Nucleus accumbens (tissue), 56 donors: ENCODE data around the gene PNMA1.

Experiments
- DNase-seq, 56 donors: peaks; one replicate each; lab custom pipeline; 2025; lab: John Stamatoyannopoulos, UW

The PNMA1 gene

DNA sequence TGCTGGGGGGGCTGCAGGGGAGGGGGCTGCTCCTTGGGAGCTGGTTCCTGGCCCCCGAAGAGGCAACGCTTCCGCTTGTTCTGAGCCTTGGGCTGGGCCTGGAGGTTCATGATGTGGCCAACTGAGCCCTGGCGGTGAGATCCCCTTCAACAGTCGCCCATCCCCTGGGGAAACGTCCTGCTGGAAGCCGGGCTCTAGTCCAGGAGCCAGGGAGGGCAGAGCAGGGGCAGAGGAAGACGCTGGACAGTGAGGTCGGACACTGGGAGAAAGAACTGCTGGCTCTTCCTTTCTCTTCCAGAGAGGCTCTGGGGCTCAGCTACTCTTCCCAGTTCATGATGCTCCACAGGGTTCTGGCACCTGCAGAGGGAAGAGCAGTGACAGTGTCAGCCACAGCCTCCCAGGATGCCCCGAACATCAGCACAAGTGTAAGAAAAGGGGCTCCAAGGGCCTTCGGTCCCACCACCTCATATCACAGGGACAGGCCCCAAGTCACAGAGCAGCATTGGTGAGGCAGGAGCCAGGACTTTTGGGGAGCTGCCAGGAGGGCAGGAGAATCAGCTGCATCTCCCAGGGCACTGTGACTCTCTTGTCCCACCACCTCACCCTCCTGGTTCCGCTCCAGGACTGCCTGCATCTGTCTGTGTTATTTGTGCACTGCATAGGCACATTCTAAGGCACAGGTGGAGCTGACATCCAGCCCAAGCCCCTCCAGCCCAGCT is 25.9 kb upstream of the PNMA1 start:
- no peak for DNase-seq

DNA sequence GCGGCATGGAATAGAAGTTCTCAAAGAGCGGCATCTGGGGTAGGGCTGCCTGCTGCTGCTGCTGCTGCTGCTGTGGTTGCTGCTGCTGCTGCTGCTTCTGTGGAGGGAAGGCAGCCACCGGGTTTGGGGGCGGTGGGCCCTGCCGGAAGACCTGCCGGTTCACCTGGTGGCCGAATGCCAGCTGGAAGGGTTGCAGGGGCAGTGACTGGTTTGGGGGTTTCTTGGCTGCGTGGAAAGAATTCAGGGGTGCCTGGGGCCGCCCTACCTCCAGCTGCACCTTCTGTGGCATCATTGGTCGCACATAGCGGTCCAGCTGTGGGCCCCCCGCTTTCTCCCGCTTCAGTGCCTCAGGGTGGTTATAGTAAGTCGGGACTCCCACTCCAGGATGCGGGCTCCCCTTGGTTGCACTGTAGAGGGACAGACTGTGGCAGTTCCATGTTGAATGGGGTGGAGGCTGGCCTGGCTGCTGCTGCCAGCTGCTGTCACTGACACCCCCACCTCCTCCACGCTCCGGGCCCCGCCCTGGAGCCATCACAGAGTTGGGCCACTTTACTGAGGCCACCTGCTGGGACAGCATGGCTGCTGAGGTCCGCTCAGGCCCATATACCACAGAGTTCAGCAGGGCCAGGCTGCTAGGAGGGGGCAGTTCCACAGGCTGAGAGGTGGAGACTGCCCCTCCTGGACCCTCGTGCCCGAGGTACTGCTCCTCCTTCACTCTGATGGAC is 25.2 kb upstream of the PNMA1 start:
- no peak for DNase-seq

DNA sequence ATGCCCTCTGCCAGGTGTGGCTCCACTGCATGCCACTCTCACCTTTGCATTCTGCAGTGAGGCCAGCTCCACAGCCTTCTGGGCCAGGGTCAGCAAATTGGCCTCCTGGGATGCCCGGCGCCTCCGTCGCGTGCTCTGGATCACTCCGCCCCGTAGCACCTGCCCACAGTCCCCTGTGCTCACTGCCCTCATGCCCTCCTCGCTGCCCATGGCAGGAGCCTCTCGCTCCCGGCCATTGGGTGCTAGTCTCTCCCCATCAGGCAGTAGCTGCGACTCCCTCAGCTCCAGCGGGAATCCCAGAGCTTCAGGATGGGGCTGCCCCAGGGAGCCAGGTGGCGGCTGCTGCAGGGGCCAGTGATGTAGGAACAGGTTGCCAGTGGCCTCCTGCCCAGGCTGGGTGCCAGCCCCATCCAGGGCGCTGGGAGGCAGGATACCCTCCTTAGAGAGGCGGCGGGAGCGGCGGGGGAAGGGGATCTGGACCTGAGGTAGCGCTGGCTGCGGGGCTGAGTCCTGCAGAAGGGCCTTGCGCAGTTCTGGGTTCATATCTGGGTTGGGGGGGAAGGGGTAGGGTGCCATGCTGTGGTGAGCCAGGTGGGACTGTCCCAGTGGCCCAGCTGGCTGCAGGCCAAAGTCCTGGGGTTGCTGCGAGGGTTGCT is 24.5 kb upstream of the PNMA1 start:
- DNase-seq, result no peak

DNA sequence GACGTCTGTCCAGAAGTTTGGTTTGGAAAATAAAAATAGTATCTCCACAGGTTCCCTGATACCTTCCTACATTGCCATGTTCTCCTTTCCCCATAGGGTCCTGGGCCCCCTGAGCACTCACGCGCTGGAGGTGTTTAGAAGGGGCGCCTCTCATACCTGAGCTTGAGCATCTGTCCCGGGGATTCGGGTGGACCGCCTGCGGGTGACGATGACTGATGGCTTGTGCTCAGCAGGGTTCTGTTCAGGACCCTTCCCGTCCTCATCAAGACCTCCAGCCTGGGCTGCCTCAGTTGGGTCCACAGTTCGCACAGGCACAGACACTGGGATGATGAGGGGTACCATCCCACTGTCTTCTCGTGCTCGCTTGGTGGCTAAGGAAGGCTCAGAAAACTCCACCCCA is 22.7 kb upstream of the PNMA1 start:
- DNase-seq, result no peak

DNA sequence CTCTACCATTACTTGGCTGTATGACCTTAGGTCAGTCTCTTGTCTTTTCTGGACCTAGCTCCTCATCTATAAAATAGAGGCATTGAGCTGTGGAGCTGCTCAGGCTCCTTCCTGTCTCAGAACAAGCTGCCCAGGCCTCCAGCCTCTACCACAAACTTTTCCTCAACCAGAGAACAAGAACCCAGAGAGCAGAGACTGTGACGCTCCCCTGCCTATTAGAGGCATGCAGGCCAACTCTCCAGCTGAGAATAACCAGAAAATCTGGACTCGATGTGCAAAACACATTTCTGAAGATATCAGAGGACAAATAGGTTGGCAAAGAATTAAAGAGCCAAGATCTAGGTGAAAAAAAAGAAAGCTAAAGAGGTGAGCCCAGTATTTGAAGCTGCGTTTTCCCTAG is 17.8 kb upstream of the PNMA1 start:
- no peak for DNase-seq

DNA sequence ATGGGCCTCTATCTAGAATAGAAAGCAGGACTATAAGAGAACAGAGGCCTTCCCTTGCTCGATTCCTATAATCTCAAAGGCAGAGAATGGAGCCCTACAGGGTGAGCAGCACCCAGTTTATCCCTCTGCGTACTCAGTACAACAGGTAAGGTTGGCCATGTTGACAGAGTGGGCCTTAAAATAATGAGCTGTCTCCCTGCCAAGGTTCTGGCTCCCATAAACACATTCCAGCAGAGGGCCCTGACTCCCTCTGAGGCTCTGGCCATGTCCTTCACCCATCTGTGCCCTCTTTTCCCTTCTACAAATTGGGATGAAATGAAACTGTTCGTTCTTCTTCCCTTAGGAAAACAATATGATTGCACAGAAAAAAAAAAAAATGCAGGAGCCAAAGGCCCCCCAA is 16.9 kb upstream of the PNMA1 start:
- DNase-seq, result no peak

DNA sequence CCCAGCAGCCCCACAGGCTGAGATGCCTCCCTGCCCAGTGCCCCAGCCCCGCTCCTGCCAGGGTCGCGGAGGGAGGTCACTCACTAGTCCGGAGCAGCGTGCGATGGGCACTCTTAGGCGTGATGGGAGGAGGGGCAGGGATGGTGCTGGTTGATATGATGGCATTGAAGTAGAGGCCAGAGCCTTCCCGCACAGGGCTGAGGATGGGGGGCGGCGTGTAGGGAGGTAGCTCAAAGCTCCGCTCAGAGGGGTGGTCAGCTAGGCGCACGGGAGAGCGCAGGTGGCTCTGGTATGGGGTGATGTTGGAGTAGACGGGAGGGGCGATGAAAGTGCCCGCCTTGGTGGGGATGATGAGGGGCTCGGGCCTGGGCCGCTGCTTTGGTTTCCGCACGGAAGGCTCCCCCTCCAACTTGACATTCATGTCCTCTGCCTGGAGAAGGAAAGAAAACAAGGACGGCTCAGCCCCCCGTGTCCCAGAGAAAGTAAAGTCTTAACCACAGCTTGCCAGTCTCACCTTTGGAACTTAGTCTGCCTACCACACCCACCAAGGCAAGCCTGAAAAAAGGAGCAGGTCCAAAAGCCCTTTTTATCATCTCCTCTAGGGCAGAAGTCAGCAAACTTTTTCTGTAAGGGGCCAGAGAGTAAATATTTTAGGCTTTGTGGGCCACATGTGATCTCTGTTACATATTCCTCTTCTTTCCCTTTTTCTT is 15.5 kb upstream of the PNMA1 start:
- no peak for DNase-seq

DNA sequence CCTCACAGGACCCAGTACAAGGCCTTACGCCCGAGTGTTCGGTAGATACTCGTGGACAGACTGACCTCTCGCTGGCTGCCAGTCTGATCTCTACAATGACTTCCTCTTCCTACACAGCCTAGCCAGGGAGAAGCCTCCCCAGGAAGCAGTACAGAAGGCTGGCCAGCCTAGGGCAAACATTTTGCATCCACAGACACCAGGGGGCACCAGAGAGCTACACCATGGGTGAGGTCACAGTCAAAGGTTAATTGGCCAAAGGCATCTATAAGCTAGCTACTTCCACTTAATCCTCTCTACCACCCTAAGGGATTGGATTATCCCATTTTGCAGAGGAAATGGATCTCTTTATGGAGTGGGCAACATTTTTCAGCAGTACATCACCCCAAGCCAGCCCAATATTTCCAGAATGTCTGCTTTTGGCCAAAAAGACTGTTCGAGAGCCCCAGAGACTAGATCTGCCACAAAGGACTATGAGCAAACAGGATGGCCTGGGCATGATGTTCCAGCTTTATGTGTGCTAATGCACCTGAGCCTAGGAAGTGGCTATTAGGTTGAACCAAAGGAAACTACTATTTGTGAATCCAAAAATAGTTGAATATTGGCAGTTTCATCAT is 14.6 kb upstream of the PNMA1 start:
- peak in 49 of 56 donors; percentile 21 to 87 (median 68) for DNase-seq

DNA sequence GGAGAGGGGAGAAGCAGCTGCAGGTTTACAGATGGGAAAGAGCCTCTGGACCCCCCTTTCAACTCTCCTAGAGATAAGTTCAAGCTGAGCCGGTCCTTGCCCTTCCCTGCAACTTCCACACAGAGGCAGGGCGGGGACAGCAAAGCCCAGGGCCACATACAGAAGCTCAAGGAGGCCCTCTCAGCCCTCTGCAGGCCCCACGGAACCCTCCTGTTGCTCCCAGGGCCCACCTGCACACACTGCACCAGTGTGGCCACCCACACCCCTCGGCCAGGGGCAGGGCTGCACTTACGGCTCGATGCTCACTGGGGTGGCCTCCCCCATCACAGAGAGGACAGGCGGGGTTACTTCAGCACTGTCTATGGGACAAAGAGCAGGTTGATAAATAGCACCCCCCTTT is 13.0 kb upstream of the PNMA1 start:
- no peak for DNase-seq

DNA sequence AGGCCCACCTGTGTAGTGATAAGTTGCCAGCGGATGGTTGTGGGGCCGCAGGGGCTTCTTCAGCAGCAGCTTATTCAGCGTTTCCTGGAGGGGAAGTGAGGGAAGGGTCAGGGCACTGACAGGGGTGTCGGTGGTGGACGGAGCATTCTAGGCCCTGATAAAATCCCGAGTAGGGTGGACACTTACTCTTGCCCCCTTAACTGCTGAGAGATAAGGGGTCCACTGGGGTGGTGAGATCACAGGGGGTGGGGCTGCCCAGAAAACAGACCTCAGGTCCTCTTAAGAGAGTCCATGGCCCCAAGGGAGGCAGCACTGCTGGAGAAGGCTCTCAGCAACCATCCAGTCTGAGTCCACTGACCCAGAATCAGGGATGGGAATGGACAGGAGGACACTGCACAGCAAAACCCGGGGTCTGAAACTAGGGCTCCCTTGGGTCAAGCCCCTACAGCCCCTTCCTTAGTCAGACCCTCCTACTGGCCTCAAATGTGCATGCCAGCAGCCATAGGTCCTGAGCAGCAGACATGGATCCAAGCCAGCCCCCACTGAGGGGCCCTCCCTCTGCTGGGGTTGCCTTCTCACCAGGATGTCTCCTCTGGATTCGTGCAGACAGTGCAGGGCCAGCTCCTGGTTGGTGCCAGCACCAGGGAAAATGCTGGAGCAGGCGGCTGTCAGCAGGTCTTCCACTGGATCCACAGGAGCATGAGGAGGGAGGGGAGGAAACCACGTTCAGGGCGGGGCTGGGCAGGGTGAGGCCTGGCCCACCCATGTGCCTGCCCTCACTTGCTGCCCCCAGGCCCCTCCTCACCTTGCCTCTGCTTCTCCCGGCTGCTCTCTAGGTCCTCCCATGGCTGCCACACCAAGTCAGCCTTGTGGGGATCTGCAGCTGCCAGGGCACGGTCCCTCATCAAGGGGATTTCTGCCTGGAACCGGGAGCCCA is 12.1 kb upstream of the PNMA1 start:
- no peak for DNase-seq

DNA sequence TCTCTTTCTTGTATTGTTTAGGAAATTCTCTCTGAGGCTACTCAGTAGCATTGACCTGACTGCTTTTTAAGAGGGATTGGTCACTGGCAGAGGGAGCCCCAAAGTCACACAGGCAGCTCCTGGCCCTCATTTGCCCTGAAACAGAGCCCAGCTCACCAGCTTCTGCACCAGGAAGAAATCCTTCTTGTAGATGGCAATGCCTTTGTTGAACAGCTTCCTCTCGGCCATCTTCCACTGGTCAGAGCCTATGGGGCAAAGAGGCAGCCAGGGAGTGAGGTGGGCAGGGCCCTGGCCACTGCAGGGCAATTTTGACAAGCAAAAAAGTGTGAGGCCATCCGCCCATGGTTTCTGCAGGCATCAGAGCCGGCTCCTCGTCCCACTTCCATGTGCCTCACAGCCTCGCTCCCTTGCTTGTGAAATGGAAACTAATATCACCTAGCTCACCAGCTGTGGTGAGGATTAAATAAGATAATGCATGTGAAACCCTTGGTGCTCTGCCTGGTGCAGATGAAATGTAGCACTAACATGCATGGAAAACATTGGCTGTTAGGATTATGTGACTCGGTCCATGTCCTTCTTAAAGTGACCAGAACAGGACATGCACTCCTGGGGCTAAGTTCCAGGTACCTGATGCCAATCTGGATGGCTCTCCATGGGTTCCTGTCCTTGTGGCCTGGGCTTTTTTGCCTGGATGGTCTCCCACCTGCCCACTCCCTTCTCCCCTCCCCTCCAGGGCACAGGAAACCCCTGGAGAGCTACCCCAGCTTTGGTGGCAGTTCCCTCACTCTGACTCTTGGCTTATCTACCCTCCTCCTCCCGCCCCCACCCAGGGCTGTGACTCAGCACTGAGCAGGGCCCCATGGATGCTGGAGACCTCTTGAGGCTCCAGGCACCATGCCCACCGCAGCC is 11.2 kb upstream of the PNMA1 start:
- DNase-seq, result peak in 2 of 56 donors; percentile 15 to 16

DNA sequence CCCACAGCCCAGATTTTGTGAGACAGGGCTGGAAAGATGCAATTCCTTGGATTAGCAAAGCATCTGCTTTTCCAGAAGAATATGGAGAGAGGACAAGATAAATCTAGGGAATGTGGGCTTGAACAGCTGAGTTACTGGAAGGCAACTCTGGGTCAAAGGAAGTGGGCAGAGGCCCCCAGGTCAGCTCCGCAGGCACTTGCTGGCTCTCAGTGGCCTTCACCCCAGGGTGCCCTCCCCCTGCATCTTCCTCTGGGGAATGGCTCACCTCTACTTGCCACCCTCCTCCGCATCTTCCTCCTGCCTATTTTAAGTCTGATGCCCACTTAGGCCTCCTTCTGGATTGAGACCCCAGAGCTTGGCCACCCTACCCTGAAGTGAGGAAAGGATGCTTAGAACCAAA is 10.5 kb upstream of the PNMA1 start:
- DNase-seq, result no peak

DNA sequence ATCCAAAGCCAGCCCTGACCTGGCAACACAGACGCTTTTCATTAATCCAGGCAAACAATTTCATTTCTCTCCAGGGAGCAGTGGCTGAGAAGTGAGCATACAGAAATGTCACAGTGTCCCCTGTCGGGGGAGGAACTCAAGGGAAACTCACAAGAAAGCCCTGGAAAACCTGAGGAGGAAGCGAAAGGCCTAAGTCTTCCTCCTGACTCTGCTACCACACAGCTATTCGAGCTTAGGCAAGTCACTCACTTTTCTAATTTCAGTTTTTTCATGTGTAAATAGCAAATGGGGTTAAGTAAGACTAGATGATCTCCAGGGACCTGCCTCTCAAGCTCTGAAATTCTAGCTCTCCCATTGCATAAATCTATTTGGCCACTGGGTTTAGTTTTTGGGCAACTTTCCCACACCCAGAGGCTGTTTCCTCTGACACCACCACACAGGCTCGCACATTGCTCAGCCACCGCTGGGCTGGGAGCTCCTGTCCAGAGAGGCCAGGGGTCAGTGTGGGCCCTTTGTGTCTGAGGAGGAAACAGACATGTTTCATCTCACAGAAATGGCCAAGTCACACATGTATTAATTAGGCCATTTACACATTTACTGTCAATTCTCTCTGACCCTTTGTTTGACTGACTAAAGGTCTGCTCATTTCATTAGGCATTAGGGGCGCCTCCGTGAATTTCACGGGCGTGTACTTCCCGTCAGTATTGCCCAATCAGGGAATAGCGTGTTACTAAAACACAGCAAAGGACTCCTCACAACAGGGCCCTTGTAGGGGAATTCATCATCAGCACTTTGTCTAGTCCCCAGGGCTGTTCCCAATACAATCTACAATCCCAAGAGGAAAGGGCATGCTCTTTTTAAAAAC is 9.8 kb upstream of the PNMA1 start:
- DNase-seq, result peak in 5 of 56 donors; percentile 19 to 52 (median 28)

DNA sequence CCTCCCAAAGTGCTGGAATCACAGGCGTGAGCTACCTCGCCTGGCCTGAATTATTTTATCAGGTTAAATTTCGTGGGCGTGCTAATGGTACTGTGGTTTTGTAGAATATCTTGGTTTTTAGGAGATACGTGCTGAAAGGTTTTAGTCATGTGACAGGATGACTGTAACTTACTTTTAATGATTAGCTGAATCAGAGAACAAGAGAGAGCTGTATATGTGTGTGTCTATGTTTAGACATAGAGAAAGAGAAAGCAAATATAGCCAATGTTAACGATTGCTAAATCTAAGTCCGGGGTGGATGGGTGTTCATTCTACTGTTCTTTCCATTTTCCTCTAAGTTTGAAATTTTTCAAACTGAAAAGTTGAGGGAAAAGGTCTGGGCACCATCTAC is 9.2 kb upstream of the PNMA1 start:
- no peak for DNase-seq

DNA sequence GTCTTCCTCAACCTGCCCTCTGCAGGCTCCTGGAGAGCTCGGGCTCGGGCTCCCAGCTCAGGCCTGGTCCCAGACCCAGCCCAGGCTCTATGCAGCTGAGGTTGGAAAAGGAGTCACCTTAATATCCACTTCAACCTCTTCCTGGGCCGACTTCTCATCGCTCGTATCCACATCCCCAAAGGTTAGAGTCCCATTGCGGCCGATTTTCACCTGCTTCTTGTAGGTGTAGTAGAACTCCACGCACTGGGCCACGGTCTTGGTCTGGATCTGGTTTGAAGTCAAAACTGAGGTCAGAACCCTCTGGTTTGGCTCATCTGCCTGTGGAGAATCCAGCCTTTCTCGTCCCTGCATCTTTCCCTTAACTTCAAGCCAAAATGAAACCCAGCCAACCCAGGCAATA is 8.4 kb upstream of the PNMA1 start:
- DNase-seq, result no peak

DNA sequence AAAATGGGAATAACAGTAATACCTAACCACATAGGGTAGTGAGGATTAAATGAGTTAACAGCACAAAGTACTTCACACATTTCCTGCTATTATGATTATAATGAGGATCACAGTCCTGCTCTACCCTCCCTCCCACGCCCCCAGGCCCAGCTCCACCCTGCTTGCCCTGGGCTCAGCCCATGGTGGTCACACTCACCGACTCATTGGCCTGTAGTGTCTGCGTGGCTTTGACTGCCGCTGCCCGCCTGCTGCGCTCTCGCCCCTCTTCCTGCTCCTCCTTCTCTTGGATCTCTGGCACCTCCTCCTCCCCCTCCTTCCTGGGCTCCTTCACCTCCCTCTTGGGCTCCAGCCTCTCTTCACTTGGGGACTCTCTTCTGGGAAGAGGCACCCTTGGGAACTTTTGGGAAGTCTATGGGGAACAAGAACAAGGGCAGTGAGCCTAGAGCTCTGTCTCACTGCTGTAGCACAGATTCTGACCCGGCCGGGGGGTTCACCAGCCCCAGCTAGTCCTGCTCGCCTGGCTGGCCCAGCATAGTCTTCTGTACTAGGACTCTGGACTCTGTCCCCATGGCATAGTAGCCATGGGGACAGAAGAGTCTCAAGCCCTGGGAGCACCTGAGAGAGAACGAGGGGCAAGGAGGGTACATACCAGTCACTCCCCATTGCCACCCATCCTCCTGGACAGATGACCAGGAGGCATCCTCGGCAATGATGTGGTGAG is 7.1 kb upstream of the PNMA1 start:
- no peak for DNase-seq

DNA sequence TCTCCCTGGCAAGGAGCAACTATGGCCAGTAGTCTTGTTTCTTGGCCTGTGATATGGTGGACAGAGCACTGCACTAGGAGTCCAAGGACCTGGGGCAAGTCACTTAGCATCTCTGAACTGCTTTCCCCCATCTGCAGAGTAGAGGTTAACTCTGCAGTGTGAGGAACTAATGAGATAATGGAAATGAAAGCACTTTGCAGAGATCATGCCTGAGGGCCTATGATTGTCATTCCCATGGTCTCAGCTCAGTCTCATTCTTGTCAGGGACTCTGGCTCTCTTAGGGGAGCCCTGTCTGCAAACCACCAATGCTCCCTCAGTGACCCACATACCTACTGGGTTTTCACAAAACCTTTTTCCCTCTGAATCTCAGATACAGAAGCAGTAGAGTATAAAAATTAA is 6.5 kb upstream of the PNMA1 start:
- DNase-seq, result no peak
